Stomach (tissue), 4 donors: ENCODE data around the gene HP1BP3.

Source experiments
- EP300 ChIP-seq: sonication (generic); formaldehyde crosslinking; IDR thresholded peaks from one replicate; pipeline ENCODE4 v1.6.1; 2017; ENCODE audit warnings: antibody characterized with exemption
- POLR2A ChIP-seq, 4 donors: fragments of 450-650 bp; IDR thresholded peaks; one replicate each; pipeline ENCODE4 v1.6.1; 2016; ENCODE audit warnings: antibody characterized with exemption in 4 of 4, control low read depth in 2 of 4, mild to moderate bottlenecking in 1 of 4, moderate library complexity in 1 of 4

GRCh38 chr1:20712215-20712577 lies 74.9 kb downstream of the HP1BP3 start:
- TF ChIP-seq POLR2A (IDR thresholded peaks at IDR 0.05) (no peak), EP300 (no peak)
